ENCODE measurements around the gene JADE2.

The JADE2 gene

GRCh38 chr5:134528556-134528955 lies 3.1 kb downstream of the JADE2 start:
- ChIA-PET CTCF (interaction anchor here (0.9 to 2.6 kb wide), 12 partner anchors 8 to 132 kb away, joined by 3 to 17 read pairs (median 6); partner anchors contain the start of gene CDKN2AIPNL), POLR2A (interaction anchor here (5.6 kb wide), 1 partner anchor 61 kb away, joined by 39 read pairs; no protein-coding TSS in a partner anchor)
- Histone ChIP-seq H3K4me3 (ENCODE audit: low read depth, low read length) (no peak overlapping the region), H3K4me1 (ENCODE audit: control insufficient read depth, insufficient read depth, low read length) (peaks cover 4% of the 10 kb centered on the region), H3K27ac (ENCODE audit: extremely low read depth, low read depth, low read length) (no peak overlapping the region), H3K9me3 (ENCODE audit: control insufficient read depth, insufficient read depth, low read depth, low read length) (no peaks in the 10 kb centered on the region), H3K36me3 (ENCODE audit: control insufficient read depth in 2 of 2, insufficient read depth in 1 of 2, low read length in 2 of 2) (no peaks in the 10 kb centered on the region)
- no peak for TF ChIP-seq BCL11B (tag by site-specific recombination; IDR thresholded peaks at IDR 0.05; ENCODE audit: low read depth)
- no peak for TF ChIP-seq PBX3 (CRISPR knock-in tag; IDR thresholded peaks at IDR 0.05)
- no peak for TF ChIP-seq SALL2 (tag by site-specific recombination; IDR thresholded peaks at IDR 0.05; ENCODE audit: borderline replicate concordance)
- TF ChIP-seq ZNF416 (tag by site-specific recombination; IDR thresholded peaks at IDR 0.05), result no peak
- no peak for TF ChIP-seq ZFP69B (tag by site-specific recombination; IDR thresholded peaks at IDR 0.05)
- TF ChIP-seq ZNF660 (tag by site-specific recombination; IDR thresholded peaks at IDR 0.05), result no peak
- TF ChIP-seq TCF7L2 (IDR thresholded peaks at IDR 0.05; ENCODE audit: borderline replicate concordance, low read depth, low read length), result no peak

GRCh38 chr5:134529460-134529859 lies 4.0 kb downstream of the JADE2 start:
- Histone ChIP-seq H3K9me3 (ENCODE audit: control insufficient read depth, insufficient read depth, low read depth, low read length) (no peaks in the 10 kb centered on the region), H3K4me1 (ENCODE audit: control insufficient read depth, insufficient read depth, low read length) (peaks cover 4% of the 10 kb centered on the region; the same call in 1 of the 2 replicates), H3K27ac (ENCODE audit: extremely low read depth, low read depth, low read length) (no peak overlapping the region), H3K36me3 (ENCODE audit: control insufficient read depth in 2 of 2, insufficient read depth in 1 of 2, low read length in 2 of 2) (no peaks in the 10 kb centered on the region), H3K4me3 (ENCODE audit: low read depth, low read length) (no peak overlapping the region)
- TF ChIP-seq ZNF175 (tag by site-specific recombination; IDR thresholded peaks at IDR 0.05), result no peak
- ChIA-PET POLR2A (interaction anchor here (0.5 kb wide), 1 partner anchor 357 kb away, joined by 3 read pairs; no protein-coding TSS in a partner anchor), CTCF (interaction anchor here (0.5 to 2.6 kb wide), 4 partner anchors 21 to 225 kb away, joined by 3 to 17 read pairs (median 4); partner anchors contain the start of gene CDKN2AIPNL)

- ChIA-PET POLR2A (no interaction called here), CTCF (interaction anchor here (0.7 to 1.3 kb wide), 2 partner anchors 46 to 57 kb away, joined by 3 to 5 read pairs; no protein-coding TSS in a partner anchor)
- TF ChIP-seq ZNF18 (tag by site-specific recombination; IDR thresholded peaks at IDR 0.05) (no peak), SCRT2 (tag by site-specific recombination; IDR thresholded peaks at IDR 0.05) (peak; percentile 96), SCRT1 (tag by site-specific recombination; IDR thresholded peaks at IDR 0.05; ENCODE audit: borderline replicate concordance) (peak; percentile 87), ZNF449 (tag by site-specific recombination; IDR thresholded peaks at IDR 0.05) (peak; percentile 81)
- Histone ChIP-seq H3K9me3 (ENCODE audit: control insufficient read depth, insufficient read depth, low read depth, low read length) (no peaks in the 10 kb centered on the region), H3K36me3 (ENCODE audit: control insufficient read depth in 2 of 2, insufficient read depth in 1 of 2, low read length in 2 of 2) (no peaks in the 10 kb centered on the region), H3K4me1 (ENCODE audit: control insufficient read depth, insufficient read depth, low read length) (peaks cover 4% of the 10 kb centered on the region; the same call in 1 of the 2 replicates), H3K27ac (ENCODE audit: extremely low read depth, low read depth, low read length) (no peak overlapping the region), H3K4me3 (ENCODE audit: low read depth, low read length) (no peak overlapping the region)
Observed at GRCh38 chr5:134530301-134531077, 5.0 kb downstream of the JADE2 start.
